ENCODE data around the gene SUCLG2. TPM values are rescaled to one million over a fixed set of nuclear protein-coding genes. Genes with fewer than 3 reads are reported as not detected.
A peak's percentile ranks its signal among the peaks of the same experiment; 100 is the strongest.

The SUCLG2 gene
- total RNA-seq, 1 experiment from 2014 or later = 59.4 TPM

GRCh38 chr3:67614195-67614594 lies 40.2 kb downstream of the SUCLG2 start:
- POLR2A ChIA-PET (ENCODE audit: unreplicated experiment) = no interaction called here
- no peak for TF ChIP-seq CTCF (conservative IDR thresholded peaks at IDR 0.05)
- TF ChIP-seq EZH2 (IDR thresholded peaks at IDR 0.05; ENCODE audit: low read depth) = no peak
- Histone ChIP-seq H3K27ac (no peak overlapping the region), H3K27me3 (ENCODE audit: insufficient read depth, low read depth) (no peaks in the 10 kb centered on the region), H3K9me2 (ENCODE audit: insufficient read depth) (no peaks in the 10 kb centered on the region), H2AFZ (no peak overlapping the region), H4K20me1 (ENCODE audit: insufficient read depth) (no peaks in the 10 kb centered on the region), H3K4me2 (no peak overlapping the region), H3K4me1 (replicated peaks; ENCODE audit: insufficient read depth) (peaks cover 6% of the 10 kb centered on the region; the same call in 1 of the 2 replicates), H3K79me2 (ENCODE audit: low read depth) (no peaks in the 10 kb centered on the region), H3K36me3 (ENCODE audit: low read depth) (0 out of 2 replicates have a peak, but pooled peaks cover under 1% of the 10 kb centered on the region), H3K4me3 (no peak overlapping the region), H3K9me3 (ENCODE audit: insufficient read depth, low read depth) (no peaks in the 10 kb centered on the region), H3F3A (ENCODE audit: insufficient read depth, low read depth) (no peaks in the 10 kb centered on the region)
- intact Hi-C loops (cut with micrococcal nuclease; ENCODE audit: unreplicated experiment) = no loop called here
- BruUV-seq (replicated peaks) = no TSS peak
- CTCF ChIA-PET = no interaction called here
- no peak for DNase-seq

GRCh38 chr3:67610458-67610857 lies 44.0 kb downstream of the SUCLG2 start:
- TF ChIP-seq CTCF (conservative IDR thresholded peaks at IDR 0.05) (no peak), EZH2 (IDR thresholded peaks at IDR 0.05; ENCODE audit: low read depth) (no peak)
- peaks cover 6% of the 10 kb centered on the region; the same call in 1 of the 2 replicates for H3K4me1 ChIP-seq (replicated peaks; ENCODE audit: insufficient read depth)
- ChIA-PET CTCF (no interaction called here), POLR2A (ENCODE audit: unreplicated experiment) (no interaction called here)
- H3K4me3 ChIP-seq = no peak overlapping the region
- no peaks in the 10 kb centered on the region for H4K20me1 ChIP-seq (ENCODE audit: insufficient read depth)
- no peaks in the 10 kb centered on the region for H3K9me2 ChIP-seq (ENCODE audit: insufficient read depth)
- H3K9me3 ChIP-seq (ENCODE audit: insufficient read depth, low read depth) = no peaks in the 10 kb centered on the region
- BruUV-seq (replicated peaks) = no TSS peak
- 0 out of 2 replicates have a peak, but pooled peaks cover 5% of the 10 kb centered on the region for H3K36me3 ChIP-seq (ENCODE audit: low read depth)
- H3K27ac ChIP-seq = peak overlapping the region; percentile 59
- no peaks in the 10 kb centered on the region for H3K27me3 ChIP-seq (ENCODE audit: insufficient read depth, low read depth)
- H3F3A ChIP-seq (ENCODE audit: insufficient read depth, low read depth) = no peaks in the 10 kb centered on the region
- intact Hi-C loops (cut with micrococcal nuclease; ENCODE audit: unreplicated experiment) = no loop called here
- peak in 1 of 2 experiments; percentile 66 for DNase-seq
- H2AFZ ChIP-seq = no peak overlapping the region
- H3K4me2 ChIP-seq = no peak overlapping the region
- no peaks in the 10 kb centered on the region for H3K79me2 ChIP-seq (ENCODE audit: low read depth)

GRCh38 chr3:67609709-67610108 lies 44.7 kb downstream of the SUCLG2 start:
- Histone ChIP-seq H4K20me1 (ENCODE audit: insufficient read depth) (no peaks in the 10 kb centered on the region), H3K27ac (peak overlapping the region; percentile 59; the same call in 1 of the 2 replicates)
- no TSS peak for BruUV-seq (replicated peaks)

More at GRCh38 chr3:67609709-67610108, 44.7 kb downstream of the SUCLG2 start:
- TF ChIP-seq EZH2 (IDR thresholded peaks at IDR 0.05; ENCODE audit: low read depth) (no peak), CTCF (conservative IDR thresholded peaks at IDR 0.05) (no peak)
- no peaks in the 10 kb centered on the region for H3K9me2 ChIP-seq (ENCODE audit: insufficient read depth)
- no peaks in the 10 kb centered on the region for H3K79me2 ChIP-seq (ENCODE audit: low read depth)
- intact Hi-C loops (cut with micrococcal nuclease; ENCODE audit: unreplicated experiment) = no loop called here
- no peak overlapping the region for H2AFZ ChIP-seq
- no peak for DNase-seq
- no peaks in the 10 kb centered on the region for H3K27me3 ChIP-seq (ENCODE audit: insufficient read depth, low read depth)
- H3F3A ChIP-seq (ENCODE audit: insufficient read depth, low read depth) = no peaks in the 10 kb centered on the region
- POLR2A ChIA-PET (ENCODE audit: unreplicated experiment) = no interaction called here
- H3K36me3 ChIP-seq (ENCODE audit: low read depth) = 0 out of 2 replicates have a peak, but pooled peaks cover 5% of the 10 kb centered on the region
- no peaks in the 10 kb centered on the region for H3K9me3 ChIP-seq (ENCODE audit: insufficient read depth, low read depth)
- peaks cover 6% of the 10 kb centered on the region; the same call in 1 of the 2 replicates for H3K4me1 ChIP-seq (replicated peaks; ENCODE audit: insufficient read depth)
- CTCF ChIA-PET = no interaction called here
- H3K4me3 ChIP-seq = no peak overlapping the region
- H3K4me2 ChIP-seq = no peak overlapping the region
